Psoas muscle (tissue), 8 donors: Measurements from ENCODE around the gene CCDC9. TPM values are rescaled to one million over a fixed set of nuclear protein-coding genes. Genes with fewer than 3 reads are reported as not detected.

Experiments
- ATAC-seq, 4 donors: fragments of 200-7000 bp; cut with Tn5 transposase; one replicate each; pipeline ENCODE4 v1.9.1; 2020; ENCODE audit warnings: moderate library complexity in 3 of 4, mild to moderate bottlenecking in 2 of 4
- DNase-seq, 2 donors: peaks; one replicate each; pipeline ENCODE4 v3.0.0-alpha.2; 2020
- H3K27ac ChIP-seq: fragments of 200-600 bp; one replicate; pipeline ENCODE4 v1.8.0; 2022
- H3K27me3 ChIP-seq, 3 donors: fragments of 200-600 bp in 1 of 3; one replicate each; pipeline versions ENCODE4 v1.6.1 to v1.8.0; 2013 to 2022; ENCODE audit warnings: low read length in 2 of 3, mild to moderate bottlenecking in 2 of 3, moderate library complexity in 1 of 3; ENCODE audit not compliant: insufficient read depth in 3 of 3
- H3K36me3 ChIP-seq, 2 donors: fragments of 200-600 bp in 1 of 2; one replicate each; pipeline versions ENCODE4 v1.6.1 to v1.8.0; 2013 to 2022; ENCODE audit warnings: low read depth in 1 of 2, mild to moderate bottlenecking in 1 of 2, moderate library complexity in 1 of 2; ENCODE audit not compliant: insufficient read depth in 1 of 2
- H3K4me1 ChIP-seq: fragments of 200-600 bp; one replicate; pipeline ENCODE4 v1.8.0; 2022
- H3K4me3 ChIP-seq: fragments of 200-600 bp; one replicate; pipeline ENCODE4 v1.8.0; 2022; ENCODE audit warnings: mild to moderate bottlenecking
- H3K9me3 ChIP-seq: fragments of 200-600 bp; one replicate; pipeline ENCODE4 v1.8.0; 2022
- CTCF ChIP-seq: fragments of 200-600 bp; IDR thresholded peaks from one replicate; pipeline ENCODE4 v1.8.0; 2022; ENCODE audit warnings: antibody characterized with exemption
- WGBS, 3 donors: extraction: QIAGEN DNeasy Blood & Tissue Kit; methylation state at CpG; one replicate each; pipeline versions ENCODE4 v1.1.6 to v1.1.7; 2013; 5-methylcytosine and 5-hydroxymethylcytosine counted together
- intact Hi-C, 2 donors: fragments of 100-400 bp; cut with DNase I; formaldehyde crosslinking; loops; one replicate each; pipeline versions ENCODE4 v1.11.0 to v1.14.2; 2022
- polyA plus RNA-seq, 3 donors: library from polyadenylated mRNA; stranded (reverse); fragments of 200-250 nt; gene quantifications; one replicate each; pipeline ENCODE4 v1.2.3, GENCODE V29; 2013
- total RNA-seq, 4 donors: library from RNA; stranded (reverse); fragmentation: NEBNext Ultra II Directional in 2 of 4; extraction: Animal tissue kit (Norgen Biotek cat#: 25700) in 2 of 4; gene quantifications; one replicate each; pipeline versions ENCODE4 v1.2.1 to v1.2.4, GENCODE V29; 2021 to 2023
- donor health status: healthy with polysubstance abuse.
- donor health status: DM: no; HTN: no; CAD: no; lungs with moderate emphysema.
- donor health status: Bipolar disorder and iron deficiency.
- donor health status: healthy.
- donor health status: DM: yes; HTN: yes; CAD: no.
- donor health status: DM: no; HTN: no; CAD: no.
- donor health status: DM: no; HTN: no; CAD: no.
- donor health status: DM: yes; HTN: yes; CAD: no.

The CCDC9 gene
- total and polyA plus RNA-seq, 7 donors, result 16.9 to 28.5 (median 24.0) TPM

- Histone ChIP-seq H3K4me3 (no peak overlapping the region), H3K27me3 (no peaks in the 10 kb centered on the region), H3K9me3 (no peaks in the 10 kb centered on the region), H3K27ac (peak overlapping the region; percentile 64), H3K4me1 (peaks cover 8% of the 10 kb centered on the region), H3K36me3 (peaks cover 18 to 81% of the 10 kb centered on the region in 2 donors)
- no peak for TF ChIP-seq CTCF
- intact Hi-C loops, result no loop called here
- WGBS, 3 donors, result 75 to 86% (median 81%) methylated on average over 6 of the region's 6 CpGs
- ATAC-seq (no peak), DNase-seq (no peak)
These were observed 11.7 kb downstream of the CCDC9 start for GRCh38 chr19:47268028-47268427.

DNA sequence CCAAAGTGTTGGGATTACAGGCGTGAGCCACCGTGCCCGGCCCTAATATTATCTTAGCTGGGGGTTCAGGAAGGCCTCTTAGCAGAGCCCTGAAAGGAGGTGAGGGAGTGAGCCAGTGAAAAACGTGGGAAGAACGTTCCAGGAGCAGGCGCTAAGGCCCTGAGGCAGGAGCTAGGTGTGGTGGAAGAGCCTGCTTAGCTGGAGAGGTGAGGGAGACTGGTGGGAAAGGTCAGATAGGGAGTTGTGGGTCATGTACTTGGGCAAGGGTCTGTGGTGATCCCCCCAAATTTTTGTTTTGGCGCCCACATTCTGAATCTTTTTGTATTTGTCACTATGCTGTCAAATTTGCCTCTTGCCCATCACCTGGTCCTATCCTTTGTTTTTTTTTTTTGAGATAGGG is 13.3 kb downstream of the CCDC9 start:
- no peak for TF ChIP-seq CTCF
- WGBS, 3 donors, result 90 to 91% (median 91%) methylated on average over 7 of the region's 7 CpGs

DNA sequence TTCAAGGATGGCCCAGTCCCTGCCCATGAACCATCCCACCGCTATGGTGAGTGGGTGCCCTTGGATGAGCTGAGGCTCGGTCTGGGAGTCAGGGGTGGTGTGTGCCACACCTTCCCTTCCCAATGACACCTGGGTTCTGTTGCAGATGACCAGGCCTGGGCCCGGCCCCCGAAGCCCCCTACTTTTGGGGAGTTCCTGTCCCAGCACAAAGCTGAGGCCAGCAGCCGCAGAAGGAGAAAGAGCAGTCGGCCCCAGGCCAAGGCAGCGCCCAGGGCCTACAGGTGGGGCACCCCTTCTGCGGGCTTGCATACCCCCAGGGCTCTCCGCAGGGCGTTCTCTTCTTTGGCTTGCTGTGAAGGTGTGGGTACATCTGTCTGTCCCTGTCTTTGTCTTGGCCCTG is 14.1 kb downstream of the CCDC9 start:
- WGBS, 3 donors, result 89 to 96% (median 92%) methylated on average over 6 to 10 of the region's 10 CpGs
- Histone ChIP-seq H3K4me3 (no peak overlapping the region), H3K36me3 (peaks cover 13 to 61% of the 10 kb centered on the region in 2 donors), H3K9me3 (no peaks in the 10 kb centered on the region), H3K27ac (no peak overlapping the region), H3K4me1 (peaks cover 8% of the 10 kb centered on the region), H3K27me3 (no peaks in the 10 kb centered on the region)
- DNase-seq (no peak), ATAC-seq (no peak)
- no peak for TF ChIP-seq CTCF
- intact Hi-C loops, result no loop called here

More for the DNA sequence above, 13.3 kb downstream of the CCDC9 start:
- H3K4me1 ChIP-seq, result peaks cover 8% of the 10 kb centered on the region
- no peak overlapping the region for H3K4me3 ChIP-seq
- DNase-seq (no peak), ATAC-seq (no peak)
- no peaks in the 10 kb centered on the region for H3K9me3 ChIP-seq
- no peaks in the 10 kb centered on the region for H3K27me3 ChIP-seq
- no peak overlapping the region for H3K27ac ChIP-seq
- intact Hi-C loops, result no loop called here
- H3K36me3 ChIP-seq, result peaks cover 17 to 65% of the 10 kb centered on the region in 2 donors

- no peak for ATAC-seq
- Histone ChIP-seq H3K36me3 (peaks cover 12 to 48% of the 10 kb centered on the region in 2 donors), H3K9me3 (no peaks in the 10 kb centered on the region), H3K4me1 (peaks cover 12% of the 10 kb centered on the region), H3K27ac (no peak overlapping the region), H3K27me3 (no peaks in the 10 kb centered on the region), H3K4me3 (no peak overlapping the region)
- TF ChIP-seq CTCF, result no peak
- intact Hi-C loops, result no loop called here
- WGBS, 3 donors, result 65 to 82% (median 75%) methylated on average over 6 of the region's 6 CpGs
- no peak for DNase-seq
These were observed 15.6 kb downstream of the CCDC9 start for GRCh38 chr19:47271949-47272348.
